Upper lobe of left lung (tissue), 6 donors: Measurements from ENCODE around the gene ADARB1. TPM values are rescaled to one million over a fixed set of nuclear protein-coding genes. Genes with fewer than 3 reads are reported as not detected.

Experiments
- ATAC-seq, 2 donors: fragments of 200-7000 bp; cut with Tn5 transposase; one replicate each; pipeline ENCODE4 v1.9.1; 2022; ENCODE audit warnings: mild to moderate bottlenecking in 2 of 2, moderate library complexity in 2 of 2; ENCODE audit not compliant: low FRiP score in 2 of 2
- DNase-seq, 2 donors: peaks; one replicate each; pipeline ENCODE4 v3.0.0-alpha.2; 2019 to 2020
- H3K27ac ChIP-seq, 4 donors: fragments of 200-600 bp; sonication (generic); one replicate each; pipeline ENCODE4 v1.5.1; 2016 to 2019
- H3K27me3 ChIP-seq, 4 donors: fragments of 200-600 bp; sonication (generic); one replicate each; pipeline ENCODE4 v1.5.1; 2017 to 2019
- H3K36me3 ChIP-seq, 4 donors: fragments of 200-600 bp; sonication (generic); one replicate each; pipeline ENCODE4 v1.5.1; 2016 to 2019
- H3K4me1 ChIP-seq, 4 donors: fragments of 200-600 bp; sonication (generic); one replicate each; pipeline ENCODE4 v1.5.1; 2018 to 2019
- H3K4me3 ChIP-seq, 4 donors: fragments of 200-600 bp; sonication (generic); one replicate each; pipeline ENCODE4 v1.5.1; 2017 to 2019; ENCODE audit warnings: mild to moderate bottlenecking in 2 of 4, moderate library complexity in 1 of 4
- H3K9me3 ChIP-seq, 4 donors: fragments of 200-600 bp; sonication (generic); one replicate each; pipeline ENCODE4 v1.5.1; 2018 to 2019
- CTCF ChIP-seq, 6 experiments: fragments of 450-650 bp in 4 of 6; fragments of 200-600 bp in 2 of 6; sonication (generic) in 2 of 6; IDR thresholded peaks; one replicate each; pipeline ENCODE4 v1.5.1; 2016 to 2019; ENCODE audit warnings: antibody characterized with exemption in 6 of 6
- EP300 ChIP-seq, 4 donors: sonication (generic); formaldehyde crosslinking; IDR thresholded peaks; one replicate each; pipeline ENCODE4 v1.5.1; 2017; ENCODE audit warnings: antibody characterized with exemption in 4 of 4, control low read depth in 2 of 4
- POLR2A ChIP-seq, 4 donors: fragments of 450-650 bp; IDR thresholded peaks; one replicate each; pipeline ENCODE4 v1.5.1; 2016 to 2017; ENCODE audit warnings: antibody characterized with exemption in 4 of 4, mild to moderate bottlenecking in 2 of 4
- POLR2AphosphoS5 ChIP-seq, 2 donors: sonication (generic); formaldehyde crosslinking; IDR thresholded peaks; one replicate each; pipeline ENCODE4 v1.5.1; 2017; ENCODE audit warnings: antibody characterized with exemption in 2 of 2
- WGBS, 2 donors: methylation state at CpG; one replicate each; pipeline ENCODE4 v1.1.5; 2017 to 2018; 5-methylcytosine and 5-hydroxymethylcytosine counted together
- total RNA-seq, 6 donors: library from RNA; depleted of rRNA in 4 of 6; stranded (reverse); fragments of >200 nt in 4 of 6; gene quantifications; one replicate each; pipeline versions ENCODE4 v1.1.0 to v1.2.1, GENCODE V29; 2016 to 2021
- donor health status: DM: no; HTN: no; CAD: no; lungs with moderate emphysema.
- donor health status: DM: no; HTN: yes; CAD: no; lungs with severe emphysema.

The ADARB1 gene
- total RNA-seq, 6 donors from 2014 or later: 26.5 to 94.3 (median 42.4) TPM

- H3K36me3 ChIP-seq: peaks cover 0 to 29% (median 8%) of the 10 kb centered on the region in 4 donors
- peaks cover 0 to 2% (median 0%) of the 10 kb centered on the region in 4 donors for H3K4me1 ChIP-seq
- DNase-seq (no peak), ATAC-seq (no peak)
- TF ChIP-seq EP300 (IDR thresholded peaks at IDR 0.05): no peak
- no peak for TF ChIP-seq CTCF (IDR thresholded peaks at IDR 0.05)
- no peak for TF ChIP-seq POLR2AphosphoS5 (IDR thresholded peaks at IDR 0.05)
- TF ChIP-seq POLR2A (IDR thresholded peaks at IDR 0.05): no peak
- H3K4me3 ChIP-seq: no peak overlapping the region
- H3K27ac ChIP-seq: no peak overlapping the region
- no peaks in the 10 kb centered on the region for H3K27me3 ChIP-seq
- WGBS, 2 donors: 89 to 90% methylated on average over 2 of the region's 2 CpGs
- H3K9me3 ChIP-seq: no peaks in the 10 kb centered on the region
These were observed 140.8 kb downstream of the ADARB1 start for GRCh38 chr21:45215213-45215612.

GRCh38 chr21:45217010-45217409 is 142.6 kb downstream of the ADARB1 start:
- H3K9me3 ChIP-seq: no peaks in the 10 kb centered on the region
- peaks cover 0 to 2% (median 0%) of the 10 kb centered on the region in 4 donors for H3K4me1 ChIP-seq
- no peak overlapping the region for H3K27ac ChIP-seq
- DNase-seq (no peak), ATAC-seq (no peak)
- H3K36me3 ChIP-seq: peaks cover 2 to 34% (median 9%) of the 10 kb centered on the region in 4 donors
- no peak overlapping the region for H3K4me3 ChIP-seq
- TF ChIP-seq POLR2A (IDR thresholded peaks at IDR 0.05) (no peak), EP300 (IDR thresholded peaks at IDR 0.05) (no peak), CTCF (IDR thresholded peaks at IDR 0.05) (no peak), POLR2AphosphoS5 (IDR thresholded peaks at IDR 0.05) (no peak)
- 88 to 94% methylated on average over 1 of the region's 1 CpG for WGBS, 2 donors
- no peaks in the 10 kb centered on the region for H3K27me3 ChIP-seq

- no peak for ATAC-seq
- no peaks in the 10 kb centered on the region for H3K9me3 ChIP-seq
- no peak for DNase-seq
- peaks cover 2 to 39% (median 22%) of the 10 kb centered on the region in 4 donors for H3K36me3 ChIP-seq
- 94 to 95% methylated on average over 6 of the region's 6 CpGs for whole genome bisulfite sequencing, 2 donors
- no peaks in the 10 kb centered on the region for H3K27me3 ChIP-seq
- no peak for TF ChIP-seq CTCF (IDR thresholded peaks at IDR 0.05)
- TF ChIP-seq POLR2A (IDR thresholded peaks at IDR 0.05): no peak
- TF ChIP-seq EP300 (IDR thresholded peaks at IDR 0.05): no peak
- no peak for TF ChIP-seq POLR2AphosphoS5 (IDR thresholded peaks at IDR 0.05)
- H3K4me1 ChIP-seq: peaks cover 0 to 2% (median 0%) of the 10 kb centered on the region in 4 donors
- no peak overlapping the region for H3K27ac ChIP-seq
- H3K4me3 ChIP-seq: no peak overlapping the region
These were observed 145.1 kb downstream of the ADARB1 start for GRCh38 chr21:45219517-45219916.

GRCh38 chr21:45220071-45220481 is 145.7 kb downstream of the ADARB1 start:
- 68 to 83% methylated on average over 4 of the region's 4 CpGs for WGBS, 2 donors
- peak in 1 of 2 donors; percentile 31 for ATAC-seq

More at GRCh38 chr21:45220071-45220481, 145.7 kb downstream of the ADARB1 start:
- peaks cover 0 to 2% (median 0%) of the 10 kb centered on the region in 4 donors for H3K4me1 ChIP-seq
- H3K27ac ChIP-seq: no peak overlapping the region
- no peaks in the 10 kb centered on the region for H3K9me3 ChIP-seq
- H3K27me3 ChIP-seq: no peaks in the 10 kb centered on the region
- peaks cover 2 to 39% (median 22%) of the 10 kb centered on the region in 4 donors for H3K36me3 ChIP-seq
- DNase-seq: no peak
- H3K4me3 ChIP-seq: no peak overlapping the region
- no peak for TF ChIP-seq POLR2AphosphoS5 (IDR thresholded peaks at IDR 0.05)
- TF ChIP-seq CTCF (IDR thresholded peaks at IDR 0.05): no peak
- no peak for TF ChIP-seq POLR2A (IDR thresholded peaks at IDR 0.05)
- TF ChIP-seq EP300 (IDR thresholded peaks at IDR 0.05): no peak
